ENCODE measurements around the gene IFT81. TPM values are rescaled to one million over a fixed set of nuclear protein-coding genes. Genes with fewer than 3 reads are reported as not detected.

The IFT81 gene
- total and polyA plus RNA-seq, 2 of the 13 experiments (the other 11 are each of a cell fraction or from before 2014, with no cell fraction given): 4.2 to 13.0 TPM

- TF ChIP-seq ZMAT5 (CRISPR knock-in tag; IDR thresholded peaks at IDR 0.05; ENCODE audit: borderline replicate concordance, low read depth) (no peak), UBTF (CRISPR knock-in tag; IDR thresholded peaks at IDR 0.05) (no peak), ZNF746 (CRISPR knock-in tag; IDR thresholded peaks at IDR 0.05) (no peak), MYPOP (CRISPR knock-in tag; IDR thresholded peaks at IDR 0.05) (no peak), KAT2B (IDR thresholded peaks at IDR 0.05; ENCODE audit: borderline replicate concordance, low read depth, low read length) (no peak), ESRRA (CRISPR knock-in tag; IDR thresholded peaks at IDR 0.05; ENCODE audit: low read depth) (peak; percentile 30; the same call in 1 of the 2 replicates), HMG20A (CRISPR knock-in tag; IDR thresholded peaks at IDR 0.05; ENCODE audit: borderline replicate concordance) (peak; percentile 42; the same call in 1 of the 2 replicates), PHF20 (CRISPR knock-in tag; IDR thresholded peaks at IDR 0.05) (no peak), ZNF256 (CRISPR knock-in tag; conservative IDR thresholded peaks at IDR 0.05) (no peak), ZNF512 (CRISPR knock-in tag; IDR thresholded peaks at IDR 0.05) (0 out of 2 replicates have a peak, but pooled peaks have one; percentile 18), FOXJ3 (CRISPR knock-in tag; IDR thresholded peaks at IDR 0.05; ENCODE audit: borderline replicate concordance) (peak; percentile 91; the same call in 1 of the 2 replicates), ZNF280B (CRISPR knock-in tag; IDR thresholded peaks at IDR 0.05; ENCODE audit: borderline replicate concordance) (no peak), ZNF883 (CRISPR knock-in tag; IDR thresholded peaks at IDR 0.05; ENCODE audit: not compliant biosample characterization) (no peak), ZNF343 (CRISPR knock-in tag; IDR thresholded peaks at IDR 0.05) (no peak; the same call in 1 of the 2 replicates), YEATS4 (CRISPR knock-in tag; IDR thresholded peaks at IDR 0.05; ENCODE audit: borderline replicate concordance) (no peak), SKI (IDR thresholded peaks at IDR 0.05; ENCODE audit: partially characterized antibody) (peak; percentile 42), ZNF562 (CRISPR knock-in tag; IDR thresholded peaks at IDR 0.05; ENCODE audit: borderline replicate concordance) (no peak)
Observed at GRCh38 chr12:110111476-110112334, 12.5 kb upstream of the IFT81 start (continued).

Data from HepG2 (cell line).